HG03097 (cell line): ENCODE data around the gene GRK6.

Experiments
- ATAC-seq: cut with Tn5 transposase; IDR thresholded peaks from one replicate; pipeline ENCODE4 v1.9.1; 2021; ENCODE audit not compliant: unreplicated experiment, low FRiP score

GRK6 gene

DNA sequence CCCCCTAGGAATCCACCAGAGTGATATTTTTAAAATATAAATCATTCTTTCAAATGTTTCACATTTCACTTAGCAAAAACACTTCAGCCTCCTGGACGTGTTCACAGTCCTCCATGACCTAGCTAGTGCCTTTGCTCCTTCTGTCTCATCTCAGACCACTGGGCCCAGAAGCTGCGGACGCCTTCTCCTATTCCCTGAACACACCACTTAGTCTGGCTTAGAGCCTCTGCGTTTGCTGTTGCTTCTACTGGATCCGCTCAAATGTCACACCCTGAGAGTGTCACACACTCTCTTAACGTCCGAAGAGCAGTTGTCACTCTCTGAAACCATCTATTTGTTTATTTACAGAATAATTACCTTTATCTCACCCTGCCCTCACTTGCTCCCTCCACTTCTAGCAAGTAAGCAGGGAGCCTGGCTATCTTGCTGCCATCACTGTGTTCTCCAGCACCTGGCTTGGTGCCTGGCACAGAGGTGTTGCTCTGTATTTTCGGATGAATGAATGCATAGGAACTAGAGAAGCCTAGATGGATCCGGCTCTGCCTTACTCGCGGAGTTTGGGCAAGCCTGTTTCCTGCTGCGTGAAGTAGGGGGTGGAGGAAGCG is 1.2 kb upstream of the GRK6 start:
- ATAC-seq: no peak

DNA sequence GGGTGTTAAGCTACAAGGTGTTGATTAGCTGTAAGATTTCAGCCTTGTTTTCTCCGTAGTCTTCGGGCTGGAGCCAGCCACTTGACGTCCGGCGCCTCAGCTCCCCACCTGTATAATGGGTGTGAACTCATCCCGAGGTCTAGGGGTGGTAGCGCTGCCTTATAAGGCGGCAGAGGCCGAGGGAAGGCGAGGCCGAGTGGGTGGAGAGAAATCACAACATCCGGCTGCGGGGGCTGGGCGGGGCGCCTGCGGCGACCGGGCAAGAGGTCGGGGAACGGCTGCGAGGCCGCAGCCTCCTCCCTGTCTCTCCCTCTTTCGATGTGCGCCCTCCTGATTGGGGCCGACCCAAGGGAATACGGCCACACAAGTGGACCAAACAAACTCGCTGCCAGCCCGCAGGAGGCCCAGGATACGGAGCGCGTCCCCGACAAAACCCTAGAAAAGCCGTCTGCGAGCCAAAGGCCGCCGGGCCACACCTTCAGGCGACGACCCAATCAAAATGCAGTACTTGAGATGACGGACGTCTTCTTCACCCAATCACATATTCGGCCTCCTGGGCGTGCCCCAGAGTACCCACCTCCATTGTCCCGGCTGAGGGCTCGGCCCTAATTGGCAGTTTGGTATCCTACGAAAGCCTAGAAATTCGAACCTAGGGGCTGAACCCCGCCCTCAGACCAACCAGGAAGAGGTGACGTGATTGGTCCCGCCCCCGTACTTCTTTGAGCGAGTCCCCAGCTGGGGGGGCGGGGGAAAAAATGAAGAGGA is 493 bp upstream of the GRK6 start:
- peak; percentile 74 for ATAC-seq

- no peak for ATAC-seq
These were observed 841 bp downstream of the GRK6 start for GRCh38 chr5:177427211-177427822.

- ATAC-seq: no peak
These were observed 1.6 kb downstream of the GRK6 start for GRCh38 chr5:177427919-177428573.

DNA sequence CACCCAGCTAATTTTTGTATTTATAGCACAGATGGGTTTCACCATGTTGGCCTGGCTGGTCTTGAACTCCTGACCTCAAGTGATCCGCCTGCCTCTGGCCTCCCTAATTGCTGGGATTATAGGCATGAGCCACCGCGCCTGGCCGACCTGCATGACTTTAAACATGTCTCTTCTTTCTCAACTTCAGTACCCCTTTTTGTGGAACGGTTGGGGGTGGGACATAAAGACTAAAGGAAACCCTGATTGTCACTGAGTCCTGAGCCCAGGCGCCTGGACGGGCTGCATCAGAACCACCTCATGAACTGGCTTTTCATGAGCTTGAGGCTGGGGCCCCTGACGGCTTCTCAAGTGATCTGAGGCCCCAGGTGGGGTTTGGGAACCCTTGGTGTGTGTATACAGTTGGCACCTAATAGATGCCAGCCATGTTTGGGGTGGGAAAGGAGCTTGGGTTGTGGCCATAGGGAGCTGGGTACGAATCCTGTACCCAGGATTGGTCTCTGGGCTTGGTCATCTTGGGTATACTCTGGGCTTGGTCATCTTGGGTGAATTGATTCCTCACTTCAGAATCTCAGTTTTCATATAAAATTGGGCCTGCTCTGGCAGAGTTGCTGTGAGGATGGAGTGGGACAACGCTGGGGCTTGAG is 2.2 kb downstream of the GRK6 start:
- ATAC-seq: no peak

- ATAC-seq: no peak
These were observed 3.0 kb downstream of the GRK6 start for GRCh38 chr5:177429248-177430040.

DNA sequence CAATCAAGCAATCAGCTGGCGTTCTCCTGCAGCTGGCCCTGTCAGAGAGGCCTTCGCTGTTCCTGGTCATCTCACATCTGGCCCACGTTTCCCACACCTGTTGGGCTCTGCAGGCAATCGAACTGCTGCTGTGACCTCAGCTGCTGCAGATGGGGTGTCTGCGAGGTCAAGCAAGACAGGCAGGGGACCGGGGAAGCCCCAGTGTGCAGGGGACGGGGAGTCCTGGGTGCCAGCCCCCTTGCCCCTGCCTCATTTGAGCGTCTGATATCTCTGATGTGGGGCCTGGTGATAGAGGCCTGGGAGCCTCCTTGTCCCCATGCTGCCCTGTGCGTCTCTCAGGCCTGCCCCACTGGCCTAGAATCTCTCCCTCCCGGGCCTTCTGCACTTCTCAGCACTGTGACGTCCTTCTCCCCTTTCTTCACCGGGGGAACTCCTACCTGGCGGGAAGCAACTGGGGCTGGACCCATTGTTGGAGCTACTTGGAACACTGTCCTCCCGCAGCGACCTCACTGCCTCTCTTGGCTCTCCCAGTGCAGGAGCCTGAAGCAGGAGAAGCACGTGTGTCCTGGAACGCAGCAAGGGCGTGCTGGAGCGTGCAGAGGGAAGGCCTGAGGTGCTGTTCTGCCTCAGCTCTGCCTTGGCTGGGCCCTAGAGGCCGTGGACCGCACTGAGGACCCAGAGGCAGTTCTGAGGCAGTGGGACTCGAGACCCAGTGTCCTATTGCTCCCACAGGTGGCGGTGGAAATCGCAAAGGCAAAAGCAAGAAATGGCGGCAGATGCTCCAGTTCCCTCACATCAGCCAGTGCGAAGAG is 3.9 kb downstream of the GRK6 start:
- ATAC-seq: no peak

GRCh38 chr5:177430972-177431316 is 4.5 kb downstream of the GRK6 start:
- no peak for ATAC-seq

- peak; percentile 38 for ATAC-seq
These were observed 5.1 kb downstream of the GRK6 start for GRCh38 chr5:177431317-177432142.

DNA sequence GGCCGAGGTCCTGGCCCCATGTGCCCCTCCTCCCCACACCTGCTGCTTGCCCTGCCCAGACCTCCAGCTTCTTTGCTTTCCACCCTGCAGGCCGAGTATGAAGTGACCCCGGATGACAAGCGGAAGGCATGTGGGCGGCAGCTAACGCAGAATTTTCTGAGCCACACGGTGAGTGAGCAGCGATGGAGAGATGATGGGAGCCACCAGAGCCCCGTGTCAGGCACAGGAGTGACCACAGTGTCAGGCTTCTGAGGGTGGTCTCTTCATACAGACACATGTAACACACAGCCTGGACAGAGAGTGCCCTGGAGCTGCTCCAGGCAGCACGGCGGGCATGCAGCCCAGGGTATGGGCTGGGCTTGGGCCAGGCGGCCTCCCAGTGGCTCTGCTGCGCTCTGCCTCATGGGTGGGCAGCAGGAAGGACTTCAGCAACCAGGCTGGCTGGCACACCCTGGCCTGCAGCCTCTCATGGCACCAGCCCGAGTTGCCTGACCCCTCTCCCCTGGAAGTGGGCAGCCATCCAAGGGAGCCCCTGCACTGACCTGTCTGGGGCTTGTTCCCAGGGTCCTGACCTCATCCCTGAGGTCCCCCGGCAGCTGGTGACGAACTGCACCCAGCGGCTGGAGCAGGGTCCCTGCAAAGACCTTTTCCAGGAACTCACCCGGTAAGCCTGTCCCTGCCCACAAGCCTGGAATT is 5.8 kb downstream of the GRK6 start:
- ATAC-seq: no peak

DNA sequence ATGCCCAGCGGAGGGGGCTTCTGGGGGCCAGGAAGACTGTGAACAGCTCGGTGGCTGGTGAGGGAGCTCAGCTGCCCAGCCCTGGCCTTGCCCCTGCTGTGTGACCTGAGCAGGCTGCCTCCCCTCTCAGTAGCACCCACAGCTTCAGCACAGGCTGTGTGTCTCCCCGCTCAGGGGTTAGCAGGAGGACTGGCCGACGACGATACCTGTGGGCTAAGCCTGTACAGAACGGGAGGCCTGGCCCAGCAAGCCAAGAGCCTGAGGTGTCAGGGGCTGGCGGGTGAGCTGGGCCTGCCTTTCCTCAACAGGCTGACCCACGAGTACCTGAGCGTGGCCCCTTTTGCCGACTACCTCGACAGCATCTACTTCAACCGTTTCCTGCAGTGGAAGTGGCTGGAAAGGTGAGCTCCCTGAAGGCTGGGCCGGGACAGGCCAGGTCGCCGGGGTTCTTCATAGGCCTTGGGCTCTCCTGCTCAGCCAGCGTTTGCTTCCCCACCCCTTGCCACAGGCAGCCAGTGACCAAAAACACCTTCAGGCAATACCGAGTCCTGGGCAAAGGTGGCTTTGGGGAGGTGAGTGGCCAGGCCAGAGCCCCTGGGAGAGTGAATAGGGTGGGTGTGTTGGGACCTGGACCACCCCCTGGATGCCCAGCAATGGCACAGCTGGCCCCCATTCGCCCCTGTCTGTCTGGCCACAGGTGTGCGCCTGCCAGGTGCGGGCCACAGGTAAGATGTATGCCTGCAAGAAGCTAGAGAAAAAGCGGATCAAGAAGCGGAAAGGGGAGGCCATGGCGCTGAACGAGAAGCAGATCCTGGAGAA is 6.6 kb downstream of the GRK6 start:
- no peak for ATAC-seq

GRCh38 chr5:177433658-177434217 is 7.3 kb downstream of the GRK6 start:
- no peak for ATAC-seq

- no peak for ATAC-seq
These were observed 8.0 kb downstream of the GRK6 start for GRCh38 chr5:177434437-177434836.

DNA sequence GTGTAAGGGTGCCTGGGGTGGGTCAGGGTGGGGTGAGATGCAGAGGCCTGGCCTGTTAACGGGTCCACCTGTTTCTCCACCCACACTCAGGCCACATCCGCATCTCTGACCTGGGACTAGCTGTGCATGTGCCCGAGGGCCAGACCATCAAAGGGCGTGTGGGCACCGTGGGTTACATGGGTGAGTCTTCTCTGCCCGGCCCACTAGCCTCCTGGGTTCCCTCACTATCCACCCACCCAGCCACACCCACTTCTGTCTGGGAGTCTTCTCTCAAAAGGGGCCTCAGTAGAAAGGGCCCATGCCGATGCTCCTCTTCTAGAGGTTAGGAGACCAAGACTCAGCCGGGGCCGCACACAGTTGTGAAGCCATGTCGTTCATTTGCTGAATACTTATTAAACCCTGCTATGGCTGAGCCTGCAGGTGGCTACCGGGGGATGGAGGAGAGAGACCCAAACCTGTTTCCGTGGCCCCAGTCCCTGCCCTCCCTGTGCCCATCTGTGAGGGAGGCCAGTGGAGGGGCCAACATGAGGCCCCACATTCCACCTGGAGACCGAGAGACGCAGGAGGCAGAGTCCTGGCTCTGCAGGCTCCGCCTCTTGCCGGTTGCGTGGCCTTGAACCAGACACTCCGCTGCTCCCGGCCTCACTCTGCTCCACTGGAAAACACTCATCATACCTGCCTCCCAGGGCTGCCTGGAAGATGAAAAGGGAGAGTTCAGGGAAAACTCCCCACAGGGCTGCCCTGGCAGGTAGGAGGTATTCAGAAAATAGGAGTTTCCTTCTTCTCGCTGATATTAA is 8.7 kb downstream of the GRK6 start:
- ATAC-seq: no peak

GRCh38 chr5:177435847-177436536 is 9.5 kb downstream of the GRK6 start:
- ATAC-seq: no peak

DNA sequence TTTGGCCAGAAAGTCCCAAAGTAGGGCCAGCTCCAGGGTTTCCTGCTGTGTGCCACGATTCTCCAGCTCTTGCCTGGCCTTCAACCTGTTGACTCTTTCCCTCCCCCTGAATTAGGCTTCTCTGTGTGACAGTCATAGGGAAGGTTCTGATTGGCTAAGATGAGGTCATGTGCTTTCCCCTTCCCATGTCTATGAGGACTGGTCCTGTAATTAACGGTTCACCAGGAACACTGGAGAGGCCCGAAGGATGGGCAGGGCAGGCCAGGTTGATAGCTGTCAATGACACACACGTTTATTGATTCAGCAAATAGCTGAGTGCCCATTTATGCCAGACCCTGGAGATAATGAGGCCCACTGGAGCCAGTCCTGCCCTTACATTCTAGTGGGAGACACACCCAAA is 11.1 kb downstream of the GRK6 start:
- no peak for ATAC-seq
